Measurements from ENCODE around the gene RAB7A. TPM values are rescaled to one million over a fixed set of nuclear protein-coding genes. Genes with fewer than 3 reads are reported as not detected.
A peak's percentile ranks its signal among the peaks of the same experiment; 100 is the strongest.

The RAB7A gene
- total and polyA plus RNA-seq, 2 of the 4 experiments (the other 2 are of a cell fraction): 57.0 to 240 TPM

GRCh38 chr3:128845119-128845777, 119.3 kb downstream of the RAB7A start:
- Histone ChIP-seq H3K14ac (replicated peaks; ENCODE audit: low read depth, low read length) (no peak overlapping the region), H2BK120ac (ENCODE audit: low read depth, low read length) (no peak overlapping the region), H3K9me1 (ENCODE audit: insufficient read depth, low read length) (no peaks in the 10 kb centered on the region), H3K4ac (ENCODE audit: low read depth, low read length) (no peak overlapping the region), H4K8ac (ENCODE audit: low read depth in 2 of 2, low read length in 2 of 2) (no peak overlapping the region), H3K9me3 (ENCODE audit: control insufficient read depth, insufficient read depth, low read length) (no peaks in the 10 kb centered on the region), H2AK9ac (replicated peaks; ENCODE audit: low read depth, low read length, poor library complexity) (peak overlapping the region; percentile 66), H3K27me3 (ENCODE audit: control insufficient read depth, insufficient read depth, low read length) (no peaks in the 10 kb centered on the region), H3K23ac (ENCODE audit: low read depth, low read length) (no peak overlapping the region), H3K27ac (ENCODE audit: insufficient read depth, low read length) (no peak overlapping the region), H3K56ac (ENCODE audit: extremely low read depth, insufficient read depth, low read length) (no peak overlapping the region), H4K91ac (ENCODE audit: insufficient read depth, low read depth, low read length) (no peak overlapping the region), H3K18ac (ENCODE audit: low read depth, low read length) (no peak overlapping the region), H3K4me1 (ENCODE audit: control insufficient read depth, insufficient read depth, low read length) (peaks cover 6% of the 10 kb centered on the region; the same call in 1 of the 2 replicates), H2BK5ac (ENCODE audit: low read depth, low read length, poor library complexity, severe bottlenecking) (no peak overlapping the region), H2BK15ac (ENCODE audit: low read depth, low read length) (no peak overlapping the region), H3K4me3 (ENCODE audit: insufficient read depth, low read depth, low read length) (peak overlapping the region; percentile 16), H2AK5ac (ENCODE audit: low read depth, low read length) (no peak overlapping the region), H2AFZ (replicated peaks; ENCODE audit: low read length, poor library complexity) (peak overlapping the region; percentile 96), H3K9ac (ENCODE audit: low read depth, low read length) (no peak overlapping the region), H3K79me1 (ENCODE audit: low read depth in 1 of 2, low read length in 2 of 2) (no peaks in the 10 kb centered on the region), H4K5ac (ENCODE audit: low read depth, low read length) (no peak overlapping the region), H4K20me1 (ENCODE audit: insufficient read depth, low read length) (no peaks in the 10 kb centered on the region), H3K36me3 (ENCODE audit: control insufficient read depth, insufficient read depth, low read length) (no peaks in the 10 kb centered on the region), H3K4me2 (ENCODE audit: low read depth, low read length) (peak overlapping the region; percentile 74), H2BK20ac (ENCODE audit: low read depth, low read length) (no peak overlapping the region)
- DNase-seq (no peak), ATAC-seq (ENCODE audit: low read depth) (peak; percentile 25)
- CTCF ChIA-PET: interaction anchor here (0.5 to 1.3 kb wide), 4 partner anchors 165 to 529 kb away, joined by 3 to 10 read pairs (median 4); no protein-coding TSS in a partner anchor
- intact Hi-C loops (cut with micrococcal nuclease) (no loop called here), dilution Hi-C loops (cut with HindIII; ENCODE audit: low sequenced_read_pairs, unreplicated experiment) (no loop called here), in situ Hi-C loops (cut with MboI; ENCODE audit: low sequenced_read_pairs) (no loop called here)
- BruUV-seq (replicated peaks): no TSS peak
- POLR2A ChIA-PET (ENCODE audit: unreplicated experiment): no interaction called here
- TF ChIP-seq RFX5 (IDR thresholded peaks at IDR 0.05; ENCODE audit: low read depth, low read length) (no peak), FOS (IDR thresholded peaks at IDR 0.05; ENCODE audit: low read depth, low read length) (no peak), CHD1 (IDR thresholded peaks at IDR 0.05; ENCODE audit: low read depth, low read length) (no peak), BHLHE40 (IDR thresholded peaks at IDR 0.05; ENCODE audit: low read depth, low read length) (no peak), MXI1 (IDR thresholded peaks at IDR 0.05; ENCODE audit: borderline replicate concordance, low read depth, low read length) (no peak), RCOR1 (IDR thresholded peaks at IDR 0.05; ENCODE audit: insufficient replicate concordance, low read length) (no peak), POLR2A (IDR thresholded peaks at IDR 0.05; ENCODE audit: low read depth, low read length) (no peak), MAFK (IDR thresholded peaks at IDR 0.05; ENCODE audit: low read depth, low read length) (no peak), CEBPB (IDR thresholded peaks at IDR 0.05; ENCODE audit: low read depth, low read length) (no peak), SMC3 (IDR thresholded peaks at IDR 0.05; ENCODE audit: low read depth, low read length) (no peak), RAD21 (IDR thresholded peaks at IDR 0.05; ENCODE audit: low read length) (no peak), NFE2L2 (IDR thresholded peaks at IDR 0.05; ENCODE audit: low read depth, low read length) (no peak)
- TF ChIP-seq, protein P1, sequence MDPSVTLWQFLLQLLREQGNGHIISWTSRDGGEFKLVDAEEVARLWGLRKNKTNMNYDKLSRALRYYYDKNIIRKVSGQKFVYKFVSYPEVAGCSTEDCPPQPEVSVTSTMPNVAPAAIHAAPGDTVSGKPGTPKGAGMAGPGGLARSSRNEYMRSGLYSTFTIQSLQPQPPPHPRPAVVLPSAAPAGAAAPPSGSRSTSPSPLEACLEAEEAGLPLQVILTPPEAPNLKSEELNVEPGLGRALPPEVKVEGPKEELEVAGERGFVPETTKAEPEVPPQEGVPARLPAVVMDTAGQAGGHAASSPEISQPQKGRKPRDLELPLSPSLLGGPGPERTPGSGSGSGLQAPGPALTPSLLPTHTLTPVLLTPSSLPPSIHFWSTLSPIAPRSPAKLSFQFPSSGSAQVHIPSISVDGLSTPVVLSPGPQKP (IDR thresholded peaks at IDR 0.05; ENCODE audit: borderline replicate concordance, low read depth, low read length): no peak
- WGBS, 2 experiments (ENCODE audit: extremely low coverage in 2 of 2, insufficient read length in 1 of 2): no CpG with 5 or more reads among the region's 14 CpGs
